ENCODE results near the gene KIRREL1.

KIRREL1 gene

GRCh38 chr1:158145173-158145719 is 151.8 kb downstream of the KIRREL1 start:
- H3K9ac ChIP-seq (ENCODE audit: low read depth, low read length), result no peak overlapping the region
- no peak overlapping the region for H3K27ac ChIP-seq (ENCODE audit: low read length)
- H3K36me3 ChIP-seq (ENCODE audit: insufficient read depth, low read depth, low read length), result no peaks in the 10 kb centered on the region
- no peaks in the 10 kb centered on the region for H3K9me3 ChIP-seq (ENCODE audit: insufficient read depth, low read depth, low read length)
- H3K4me3 ChIP-seq (ENCODE audit: low read length), result no peak overlapping the region
- peaks cover 25% of the 10 kb centered on the region for H3K27me3 ChIP-seq (ENCODE audit: insufficient read depth, low read length)
- H3K4me1 ChIP-seq (ENCODE audit: insufficient read depth, low read length), result no peaks in the 10 kb centered on the region

GRCh38 chr1:158146165-158146564 is 152.7 kb downstream of the KIRREL1 start:
- H3K9ac ChIP-seq (ENCODE audit: low read depth, low read length), result no peak overlapping the region
- H3K36me3 ChIP-seq (ENCODE audit: insufficient read depth, low read depth, low read length), result no peaks in the 10 kb centered on the region
- peaks cover 32% of the 10 kb centered on the region for H3K27me3 ChIP-seq (ENCODE audit: insufficient read depth, low read length)
- no peaks in the 10 kb centered on the region for H3K9me3 ChIP-seq (ENCODE audit: insufficient read depth, low read depth, low read length)
- H3K4me1 ChIP-seq (ENCODE audit: insufficient read depth, low read length), result no peaks in the 10 kb centered on the region
- H3K27ac ChIP-seq (ENCODE audit: low read length), result no peak overlapping the region
- no peak overlapping the region for H3K4me3 ChIP-seq (ENCODE audit: low read length)

- H3K4me1 ChIP-seq (ENCODE audit: insufficient read depth, low read length), result no peaks in the 10 kb centered on the region
- peaks cover 34% of the 10 kb centered on the region for H3K27me3 ChIP-seq (ENCODE audit: insufficient read depth, low read length)
- no peak overlapping the region for H3K9ac ChIP-seq (ENCODE audit: low read depth, low read length)
- H3K9me3 ChIP-seq (ENCODE audit: insufficient read depth, low read depth, low read length), result no peaks in the 10 kb centered on the region
- no peak overlapping the region for H3K4me3 ChIP-seq (ENCODE audit: low read length)
- H3K27ac ChIP-seq (ENCODE audit: low read length), result no peak overlapping the region
- no peaks in the 10 kb centered on the region for H3K36me3 ChIP-seq (ENCODE audit: insufficient read depth, low read depth, low read length)
Observed at GRCh38 chr1:158146739-158147138, 153.3 kb downstream of the KIRREL1 start.

- Histone ChIP-seq H3K27me3 (ENCODE audit: insufficient read depth, low read length) (peaks cover 36% of the 10 kb centered on the region), H3K36me3 (ENCODE audit: insufficient read depth, low read depth, low read length) (no peaks in the 10 kb centered on the region), H3K4me1 (ENCODE audit: insufficient read depth, low read length) (no peaks in the 10 kb centered on the region), H3K9me3 (ENCODE audit: insufficient read depth, low read depth, low read length) (no peaks in the 10 kb centered on the region), H3K9ac (ENCODE audit: low read depth, low read length) (no peak overlapping the region), H3K4me3 (ENCODE audit: low read length) (no peak overlapping the region), H3K27ac (ENCODE audit: low read length) (no peak overlapping the region)
Observed at GRCh38 chr1:158147401-158147800, 154.0 kb downstream of the KIRREL1 start.

- no peaks in the 10 kb centered on the region for H3K36me3 ChIP-seq (ENCODE audit: insufficient read depth, low read depth, low read length)
- no peak overlapping the region for H3K4me3 ChIP-seq (ENCODE audit: low read length)
- H3K4me1 ChIP-seq (ENCODE audit: insufficient read depth, low read length), result no peaks in the 10 kb centered on the region
- no peak overlapping the region for H3K27ac ChIP-seq (ENCODE audit: low read length)
- peaks cover 36% of the 10 kb centered on the region for H3K27me3 ChIP-seq (ENCODE audit: insufficient read depth, low read length)
- H3K9ac ChIP-seq (ENCODE audit: low read depth, low read length), result no peak overlapping the region
- no peaks in the 10 kb centered on the region for H3K9me3 ChIP-seq (ENCODE audit: insufficient read depth, low read depth, low read length)
Observed at GRCh38 chr1:158147869-158148268, 154.4 kb downstream of the KIRREL1 start.

- H3K27me3 ChIP-seq (ENCODE audit: insufficient read depth, low read length), result peaks cover 36% of the 10 kb centered on the region
- H3K4me1 ChIP-seq (ENCODE audit: insufficient read depth, low read length), result no peaks in the 10 kb centered on the region; the same call in 1 of the 2 replicates
- no peaks in the 10 kb centered on the region for H3K36me3 ChIP-seq (ENCODE audit: insufficient read depth, low read depth, low read length)
- H3K9me3 ChIP-seq (ENCODE audit: insufficient read depth, low read depth, low read length), result no peaks in the 10 kb centered on the region
- no peak overlapping the region for H3K27ac ChIP-seq (ENCODE audit: low read length)
- H3K9ac ChIP-seq (ENCODE audit: low read depth, low read length), result no peak overlapping the region
- no peak overlapping the region for H3K4me3 ChIP-seq (ENCODE audit: low read length)
Observed at GRCh38 chr1:158148468-158148867, 155.0 kb downstream of the KIRREL1 start.

- H3K27ac ChIP-seq (ENCODE audit: low read length), result no peak overlapping the region
Observed at GRCh38 chr1:158149175-158149574, 155.7 kb downstream of the KIRREL1 start.

More at GRCh38 chr1:158149175-158149574, 155.7 kb downstream of the KIRREL1 start:
- Histone ChIP-seq H3K36me3 (ENCODE audit: insufficient read depth, low read depth, low read length) (no peaks in the 10 kb centered on the region), H3K27me3 (ENCODE audit: insufficient read depth, low read length) (peaks cover 36% of the 10 kb centered on the region), H3K9ac (ENCODE audit: low read depth, low read length) (no peak overlapping the region), H3K4me3 (ENCODE audit: low read length) (peak overlapping the region; percentile 45; the same call in 1 of the 2 replicates), H3K9me3 (ENCODE audit: insufficient read depth, low read depth, low read length) (no peaks in the 10 kb centered on the region), H3K4me1 (ENCODE audit: insufficient read depth, low read length) (peaks cover 6% of the 10 kb centered on the region; the same call in 1 of the 2 replicates)

Data from iPS-20b (cell line).